Stimulated activated CD4-positive, alpha-beta T cell treated with anti-CD3 and anti-CD28 coated beads, Interleukin-4, amount 100 ng/mL, for 4 hours (primary cell): ENCODE data around the gene LYPD1.

Experiments
- DNase-seq, 2 experiments: peaks; one replicate each; pipeline ENCODE4 v3.0.0-alpha.2; 2020

The LYPD1 gene

DNA sequence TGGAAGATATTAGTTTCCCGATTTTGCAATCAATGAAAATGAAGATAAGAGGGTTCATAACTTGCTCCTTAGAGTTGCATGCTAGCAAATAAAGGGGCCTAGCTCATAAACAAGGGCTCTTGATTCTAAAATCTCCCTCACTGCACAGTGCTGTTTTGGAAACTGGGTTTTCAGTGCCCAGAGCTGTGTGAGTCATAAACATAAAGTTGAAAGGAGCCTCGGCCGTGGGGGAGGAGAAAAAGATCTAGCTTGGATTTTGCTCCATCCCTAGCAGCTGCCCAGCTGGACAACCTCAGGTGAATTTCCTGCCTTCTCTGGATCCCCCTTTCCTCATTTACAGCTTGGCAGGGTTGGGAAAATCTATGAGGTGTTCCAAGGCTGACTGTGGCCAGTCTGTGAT, 42.5 kb downstream of the LYPD1 start:
- DNase-seq: no peak

DNA sequence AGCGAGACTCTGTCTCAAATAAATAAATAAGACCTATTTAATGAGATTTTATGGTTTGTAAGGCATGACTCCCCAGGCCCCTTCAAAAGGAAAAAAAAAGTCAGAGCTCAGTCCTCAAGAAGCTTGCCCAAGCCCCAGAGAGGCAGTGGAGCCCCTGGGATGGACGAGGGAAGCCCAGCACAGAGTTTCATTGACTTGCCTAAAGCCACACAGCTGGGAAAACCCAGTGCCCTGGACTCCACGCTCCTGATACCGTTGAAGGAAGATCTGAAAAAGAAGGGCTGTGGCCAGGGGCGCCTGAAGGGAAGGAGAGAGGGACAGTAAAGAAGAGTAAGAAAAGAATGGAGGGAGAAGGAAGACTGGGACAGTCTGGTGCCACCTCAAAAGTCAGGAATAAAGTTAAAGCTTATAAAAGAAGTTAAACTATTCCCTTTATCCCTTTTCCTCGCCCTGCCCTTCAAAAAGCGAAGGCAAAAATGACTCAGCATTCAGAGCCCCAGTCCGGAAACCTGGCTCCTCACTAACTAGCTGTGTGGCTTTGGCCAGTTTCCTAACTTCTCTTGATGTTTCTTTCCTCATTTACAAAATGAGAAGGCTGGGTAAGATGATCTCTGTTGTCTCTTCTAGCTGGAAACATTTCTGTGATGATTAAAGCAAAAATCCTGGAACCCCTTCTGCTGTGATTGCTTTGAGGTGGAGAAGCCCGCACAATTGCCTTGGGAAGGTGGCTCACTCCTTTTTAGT, 46.7 kb downstream of the LYPD1 start:
- DNase-seq: no peak

DNA sequence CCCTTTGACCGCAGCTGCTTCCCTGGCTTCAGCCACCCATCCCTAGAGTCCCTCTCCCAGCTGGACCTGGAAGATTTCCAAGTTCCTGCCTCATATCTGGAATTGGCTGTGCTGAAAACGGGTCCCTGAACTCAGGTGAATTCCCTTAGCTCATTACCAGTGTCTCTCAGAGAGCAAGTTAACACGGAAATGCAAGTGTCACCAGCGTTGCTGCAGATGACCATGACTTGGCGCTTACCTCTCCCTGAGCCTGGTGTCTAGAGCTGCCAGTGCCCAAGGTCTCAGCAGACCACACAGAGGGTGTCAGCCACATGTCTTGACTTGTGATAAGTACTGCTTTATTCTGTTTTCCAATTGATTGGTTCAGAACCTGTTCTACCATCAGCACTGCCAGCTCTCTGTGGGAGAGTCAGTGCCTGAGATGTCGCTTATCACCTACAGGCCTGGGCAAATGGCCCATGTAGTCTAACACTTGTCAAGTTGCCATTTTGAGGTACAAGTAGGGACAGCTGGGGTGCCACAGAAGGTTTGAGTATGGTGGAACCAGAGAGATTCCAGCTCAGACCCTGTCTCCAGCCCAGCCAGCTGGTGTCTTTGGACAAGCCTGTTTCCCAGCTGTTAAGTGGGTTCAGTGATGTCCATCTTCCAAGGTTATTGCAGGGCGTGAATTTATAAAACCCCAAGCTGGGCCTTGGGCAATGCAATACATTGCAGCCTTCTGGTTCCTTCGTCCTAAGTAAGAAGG, 48.7 kb downstream of the LYPD1 start:
- no peak for DNase-seq

DNA sequence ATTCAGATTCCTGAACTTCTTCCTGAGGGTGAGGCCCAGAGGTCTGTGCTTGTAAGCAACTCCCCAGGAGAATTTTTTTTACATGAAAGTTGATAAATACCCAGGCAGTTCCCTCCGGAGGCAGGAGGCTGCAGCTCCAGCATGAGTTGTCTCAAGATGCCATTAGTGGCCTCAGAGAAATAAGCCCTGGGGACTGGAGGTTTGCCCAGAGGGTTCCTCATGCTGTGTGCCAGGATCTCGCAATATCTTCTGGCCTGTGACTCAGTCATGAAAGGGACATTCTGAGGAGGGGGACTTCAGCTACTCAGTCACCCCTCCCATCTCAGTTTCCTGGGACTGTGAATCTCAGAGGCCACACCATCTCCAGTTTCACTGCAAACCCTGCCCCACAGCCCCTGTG, 49.9 kb downstream of the LYPD1 start:
- no peak for DNase-seq

DNA sequence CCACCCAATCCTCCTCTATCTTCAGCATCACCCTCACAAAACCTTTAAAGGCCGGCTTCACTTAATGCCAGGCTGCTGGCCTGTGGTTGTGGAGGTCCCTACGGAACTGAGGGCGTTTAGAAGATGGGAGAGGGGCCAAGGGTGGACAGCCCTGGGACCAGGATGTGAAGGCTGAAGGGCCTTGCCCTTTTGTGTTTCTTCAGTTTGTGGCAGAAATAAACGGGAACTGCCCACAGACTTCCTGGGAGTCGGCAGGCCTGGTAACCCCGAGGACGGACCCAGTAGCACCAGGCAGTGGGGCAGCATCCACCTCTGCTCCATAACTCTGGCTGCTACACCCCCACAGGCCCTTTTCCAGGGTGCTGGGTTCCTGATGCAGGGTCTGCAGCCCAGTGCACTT, 51.3 kb downstream of the LYPD1 start:
- no peak for DNase-seq

DNA sequence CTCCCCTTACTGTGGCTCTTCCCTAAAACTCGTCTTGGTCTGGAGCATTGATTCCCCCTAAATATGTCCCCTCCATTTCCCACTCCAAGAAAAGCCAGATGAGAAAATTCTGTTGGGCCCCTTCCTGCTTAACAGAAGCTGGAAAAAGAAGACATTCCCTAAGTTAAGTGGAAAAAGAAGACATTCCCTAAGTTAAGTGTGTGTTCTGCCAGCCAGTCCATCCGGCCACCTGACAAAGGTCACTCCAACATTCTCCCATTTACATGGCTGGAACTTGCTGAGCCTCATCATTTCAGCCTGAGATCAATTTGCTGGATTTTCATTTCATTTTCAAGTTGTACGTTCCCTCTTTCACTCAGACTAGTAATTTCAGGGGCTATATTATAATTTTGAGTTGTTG, 52.0 kb downstream of the LYPD1 start:
- no peak for DNase-seq

DNA sequence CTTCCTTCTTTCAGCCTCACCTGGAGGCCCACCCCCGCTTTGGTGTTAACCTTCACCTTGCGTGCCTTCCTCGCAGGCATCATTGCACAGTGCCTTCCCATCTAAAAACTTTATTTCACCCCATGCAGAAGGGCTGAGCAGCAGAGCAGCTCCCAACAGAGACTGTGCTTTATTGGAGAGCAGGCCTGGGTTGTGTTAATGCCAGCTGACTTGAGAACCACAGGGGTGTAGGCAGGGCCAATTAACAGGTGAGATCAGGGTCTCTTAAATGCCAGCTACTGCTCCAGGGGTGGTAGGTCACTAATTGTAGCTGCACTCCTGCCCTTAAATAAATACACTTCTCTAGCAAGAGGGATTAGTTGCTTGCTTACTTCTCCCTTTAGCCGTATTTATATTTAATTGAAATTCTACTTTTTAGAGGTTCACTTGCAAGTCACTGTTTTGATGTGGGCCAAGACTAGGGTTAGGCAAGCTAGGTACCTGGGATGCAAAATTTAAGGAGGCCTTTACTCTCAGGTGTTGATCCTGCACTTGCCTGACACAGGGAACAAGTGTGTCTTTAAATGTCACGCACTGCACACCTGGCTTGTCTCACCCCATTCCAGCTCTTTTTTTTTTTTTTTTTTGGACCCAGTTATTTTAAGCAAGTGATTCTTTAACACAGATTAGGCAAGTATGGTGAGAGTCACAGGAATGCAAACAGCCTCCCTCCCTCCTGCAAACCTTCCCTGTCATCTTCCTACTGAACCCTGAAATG, 54.5 kb downstream of the LYPD1 start:
- DNase-seq: no peak

DNA sequence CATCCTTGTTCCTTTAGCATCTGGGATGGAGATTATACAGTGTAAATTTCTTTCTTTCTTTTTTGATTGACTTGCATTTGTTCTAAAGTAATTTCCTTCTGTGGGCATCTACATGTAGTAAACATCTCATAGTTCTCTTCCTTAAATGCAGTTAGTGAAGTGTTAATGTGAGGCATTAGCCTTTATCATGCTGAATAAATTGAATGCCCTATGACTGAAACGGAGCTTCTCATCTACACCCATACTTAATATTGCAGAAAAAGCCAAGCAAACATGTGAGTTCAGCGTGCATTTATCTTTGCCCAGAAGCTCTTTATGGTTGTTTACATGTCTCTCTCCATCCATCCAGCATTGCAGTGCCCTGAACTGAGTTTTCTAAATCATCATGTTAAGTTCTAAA, 58.3 kb downstream of the LYPD1 start:
- DNase-seq: no peak

DNA sequence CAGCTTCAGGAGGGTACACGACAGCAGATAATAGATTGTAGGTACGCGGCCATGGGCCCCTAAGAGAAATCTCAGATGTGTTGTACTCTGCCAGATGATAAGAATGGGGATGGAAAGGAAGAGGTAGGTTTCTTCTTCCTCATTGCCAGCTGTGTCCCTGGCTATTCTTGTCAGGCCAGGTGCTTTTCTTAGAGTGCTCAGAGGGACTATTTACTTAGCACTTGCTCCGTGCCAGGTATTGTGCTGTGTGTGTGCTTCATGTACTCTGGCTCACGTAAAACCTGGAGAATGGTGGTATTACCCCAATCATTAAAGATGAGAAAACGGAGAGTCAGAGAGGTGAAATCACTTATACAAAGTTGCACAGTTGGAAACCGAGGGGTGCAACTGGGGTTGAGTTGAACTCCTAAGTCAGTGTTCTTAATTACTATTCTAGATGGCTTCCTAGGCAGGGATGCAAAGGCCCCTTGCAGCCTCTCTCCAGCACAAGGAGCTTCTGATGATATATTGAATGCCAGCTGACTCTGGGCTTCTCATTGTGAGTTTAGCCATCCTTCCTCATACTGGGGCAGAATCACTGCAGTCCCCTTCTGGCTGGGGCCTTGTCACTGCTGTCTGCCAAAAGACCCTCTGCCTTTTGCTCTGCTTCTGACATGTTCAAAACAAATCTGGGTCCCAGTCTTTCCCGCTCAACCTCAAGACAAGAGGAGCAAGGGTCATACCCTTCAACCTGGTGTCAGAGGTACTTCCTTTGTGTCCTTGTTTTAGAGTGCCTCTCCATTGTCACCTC, 60.7 kb downstream of the LYPD1 start:
- no peak for DNase-seq

DNA sequence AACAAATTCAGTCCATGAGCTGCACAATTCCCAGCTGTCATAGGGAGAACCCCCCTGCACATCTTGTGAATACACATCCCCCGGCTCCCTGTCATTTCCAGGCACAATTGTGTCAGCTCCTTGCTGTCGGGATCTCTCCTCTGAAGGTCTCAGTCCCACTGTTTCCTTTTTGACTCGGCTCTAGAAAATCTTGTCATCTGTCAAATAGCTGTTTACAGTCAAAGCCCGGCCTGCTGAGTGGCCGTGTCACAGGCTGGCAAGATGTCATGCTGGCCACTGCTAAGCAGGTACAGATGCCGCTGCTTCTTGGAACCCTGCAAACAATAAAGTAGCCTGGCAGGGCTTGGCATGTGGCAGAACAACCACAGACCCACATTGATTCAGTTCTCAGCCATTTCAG, 61.7 kb downstream of the LYPD1 start:
- DNase-seq: no peak

DNA sequence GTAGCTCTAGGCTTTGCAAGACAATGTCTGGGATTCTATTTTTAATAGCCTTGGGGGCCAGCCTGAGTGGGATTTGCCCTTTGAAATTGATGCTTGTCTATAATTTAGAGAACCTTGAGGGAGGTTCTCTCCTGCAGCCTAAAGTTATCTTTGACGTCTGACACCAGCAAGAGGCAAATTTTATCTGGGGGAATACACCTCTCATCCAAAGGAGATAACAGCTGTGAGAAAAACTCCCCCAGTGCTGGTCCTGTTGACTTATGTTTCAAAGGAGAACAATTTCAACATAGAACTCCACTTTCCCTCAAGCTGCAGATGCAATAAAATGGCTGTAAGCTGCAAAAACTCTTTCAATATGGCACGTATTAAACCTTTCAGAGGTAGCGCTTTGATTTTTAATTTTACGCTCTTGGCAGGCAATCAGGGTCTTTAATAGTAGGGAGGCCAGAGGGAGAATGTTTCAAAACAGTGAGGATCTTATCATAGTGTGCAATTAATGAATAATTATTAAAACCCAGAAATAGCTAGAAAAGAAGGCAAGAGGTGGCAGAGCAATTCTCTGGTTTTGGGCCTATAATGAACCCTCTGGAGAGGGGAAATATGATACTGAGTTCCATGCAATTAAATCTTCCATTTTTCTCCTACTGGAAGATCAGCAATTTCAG, 62.4 kb downstream of the LYPD1 start:
- no peak for DNase-seq

DNA sequence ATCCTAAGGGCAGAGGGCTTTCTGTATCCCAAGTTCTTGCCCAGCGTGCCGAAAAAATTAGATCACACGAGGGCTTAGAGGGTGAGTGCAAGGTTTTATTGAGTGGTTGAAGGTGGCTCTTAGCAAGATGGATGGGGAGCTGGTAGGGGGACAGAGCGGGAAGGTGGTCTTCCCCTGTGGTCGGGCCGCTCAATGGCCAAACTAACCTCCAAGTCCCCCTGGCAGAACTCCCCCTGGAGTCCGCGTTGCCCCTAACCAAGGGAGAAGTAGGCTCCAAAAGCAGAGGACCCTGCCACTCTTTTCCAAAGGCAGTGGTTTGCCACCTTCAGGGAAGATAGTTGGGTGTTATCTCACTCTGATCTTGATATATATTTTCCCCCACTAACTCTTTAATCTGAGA, 63.4 kb downstream of the LYPD1 start:
- DNase-seq: no peak

DNA sequence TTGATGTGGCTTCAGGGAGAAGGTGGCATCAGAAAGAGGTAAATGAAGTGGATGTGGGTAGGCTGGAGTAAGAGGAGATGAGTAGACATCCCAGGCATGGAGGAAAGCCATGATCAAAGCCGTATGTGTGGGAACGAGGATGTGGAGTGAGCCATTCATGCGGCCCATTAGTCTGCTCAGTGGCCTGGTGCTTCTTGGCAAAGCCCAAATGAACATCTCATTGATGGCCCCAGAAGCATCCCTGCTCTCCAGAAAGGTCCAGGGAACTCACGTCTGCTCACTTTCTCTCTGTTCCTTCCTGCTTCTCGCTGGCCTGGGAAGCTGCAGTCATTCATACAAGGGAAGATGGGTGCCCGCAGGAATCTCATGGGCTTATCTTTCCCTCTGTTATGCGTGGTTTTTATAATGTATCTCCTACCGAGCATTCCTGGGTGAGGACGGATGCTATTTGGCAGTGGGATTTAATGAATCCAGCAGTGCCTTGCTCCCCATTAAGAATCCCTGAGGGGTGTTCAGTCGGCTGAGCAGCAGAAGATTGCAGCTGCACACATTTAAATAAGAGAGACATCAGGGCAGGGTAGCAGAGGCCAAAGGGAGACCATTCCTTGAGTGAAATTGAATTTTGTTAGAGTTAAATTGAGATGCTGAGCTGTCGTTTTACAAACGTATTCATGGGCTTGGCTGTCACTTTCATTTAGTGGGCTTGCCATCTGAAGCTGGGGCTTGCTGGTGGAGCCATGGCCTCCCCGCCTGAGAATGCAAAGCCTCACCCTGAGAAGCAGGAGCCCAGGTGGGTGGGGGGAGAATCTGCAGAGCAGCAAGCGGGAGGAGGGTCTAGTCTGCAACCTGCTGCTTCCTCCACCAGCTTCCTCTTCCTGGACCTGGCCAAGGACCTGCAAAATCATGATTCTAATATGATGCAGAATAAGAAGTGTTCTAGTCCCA, 64.5 kb downstream of the LYPD1 start:
- no peak for DNase-seq

DNA sequence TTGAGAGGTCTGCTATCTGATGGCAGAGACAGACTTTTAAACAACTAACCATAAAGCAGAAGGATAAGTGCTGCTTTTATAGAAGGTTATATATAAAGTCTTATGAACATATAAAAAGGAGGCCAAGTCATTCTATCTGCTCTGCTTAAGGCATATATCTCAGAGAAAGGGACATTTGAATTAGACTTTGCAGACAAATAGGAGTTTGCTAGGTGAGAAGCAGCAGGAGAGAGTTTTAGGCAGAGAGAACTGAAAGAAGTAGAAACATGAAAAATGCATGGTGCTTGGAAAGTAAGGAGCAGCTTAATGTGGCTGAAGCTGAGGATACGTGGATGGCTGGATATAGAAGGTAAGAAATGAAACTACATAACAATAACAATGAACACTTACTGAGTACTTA, 65.4 kb downstream of the LYPD1 start:
- no peak for DNase-seq

DNA sequence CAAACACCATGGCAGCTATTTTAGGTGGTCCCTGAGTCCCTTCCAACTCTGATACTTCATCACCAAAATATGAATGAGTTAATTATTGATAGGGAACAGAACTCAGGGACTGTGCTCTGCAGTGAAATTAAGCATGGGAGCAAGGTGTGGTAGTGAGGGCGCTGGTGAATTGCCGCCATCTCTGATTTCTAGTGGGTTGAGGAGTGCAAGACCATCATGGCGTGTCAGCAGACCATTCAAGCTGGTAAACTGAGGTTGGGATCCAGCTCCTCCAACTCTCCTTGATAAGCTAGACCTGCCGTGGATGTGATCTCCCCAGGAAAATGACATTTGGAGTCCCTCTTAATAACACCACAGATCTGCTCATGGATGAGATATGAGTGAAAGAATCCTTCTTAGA, 70.4 kb downstream of the LYPD1 start:
- DNase-seq: no peak

DNA sequence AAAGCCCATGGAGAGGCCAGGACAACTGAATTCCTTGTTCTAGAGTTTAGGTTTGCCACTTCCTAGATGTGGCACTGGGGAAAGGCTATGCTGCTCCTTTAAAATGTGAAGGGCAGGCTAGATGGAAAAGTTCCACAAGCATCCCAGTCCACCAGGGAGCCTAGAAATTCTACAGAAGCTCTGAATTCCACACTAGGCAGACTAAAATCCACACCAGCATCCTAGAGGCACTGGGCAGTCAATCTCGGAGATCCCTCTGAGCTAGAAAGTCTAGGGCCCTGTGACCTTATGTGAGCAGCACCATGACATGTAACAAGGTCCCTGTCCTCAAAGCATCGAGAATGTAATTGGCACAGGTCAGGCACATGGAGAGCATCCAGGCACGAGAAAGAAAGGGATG, 71.5 kb downstream of the LYPD1 start:
- DNase-seq: no peak

DNA sequence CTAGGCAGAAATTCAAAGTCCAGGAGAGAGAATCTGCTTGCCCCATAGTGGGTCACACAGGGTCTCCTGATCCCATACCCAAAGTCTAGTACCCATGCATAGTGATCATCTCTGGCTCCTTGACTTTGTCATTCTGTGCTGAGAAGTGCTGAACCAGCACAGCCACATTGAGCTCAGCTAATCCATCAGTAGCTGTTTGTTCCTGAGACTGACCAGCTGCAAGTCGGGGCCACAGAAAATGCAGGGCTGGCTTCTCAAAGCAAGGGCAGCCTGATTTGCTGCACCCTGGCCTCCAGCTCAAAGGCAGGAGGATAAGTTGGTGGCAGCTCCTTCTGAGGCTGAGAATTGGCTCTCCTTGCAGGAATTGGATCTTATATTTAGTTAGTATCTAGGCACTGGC, 72.2 kb downstream of the LYPD1 start:
- no peak for DNase-seq

DNA sequence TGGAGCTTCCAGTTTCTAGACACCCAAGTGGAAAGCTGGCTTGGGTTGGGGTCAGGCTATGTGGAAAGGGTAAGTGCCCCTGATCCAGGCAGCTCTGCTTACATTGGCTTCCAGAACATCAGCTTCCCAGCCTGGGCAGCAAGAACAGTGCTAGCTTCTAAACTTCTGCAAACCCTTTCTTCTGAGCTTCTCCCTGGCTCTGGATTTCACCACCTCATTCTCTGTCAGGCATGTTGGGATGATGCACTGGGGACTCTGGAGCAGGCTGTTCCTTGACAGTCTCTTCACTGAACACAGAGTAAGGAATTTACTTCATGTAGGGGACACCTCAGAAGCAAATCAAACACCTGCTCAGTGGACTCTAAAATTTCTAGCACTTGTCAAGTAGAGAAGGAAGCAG, 72.8 kb downstream of the LYPD1 start:
- no peak for DNase-seq

DNA sequence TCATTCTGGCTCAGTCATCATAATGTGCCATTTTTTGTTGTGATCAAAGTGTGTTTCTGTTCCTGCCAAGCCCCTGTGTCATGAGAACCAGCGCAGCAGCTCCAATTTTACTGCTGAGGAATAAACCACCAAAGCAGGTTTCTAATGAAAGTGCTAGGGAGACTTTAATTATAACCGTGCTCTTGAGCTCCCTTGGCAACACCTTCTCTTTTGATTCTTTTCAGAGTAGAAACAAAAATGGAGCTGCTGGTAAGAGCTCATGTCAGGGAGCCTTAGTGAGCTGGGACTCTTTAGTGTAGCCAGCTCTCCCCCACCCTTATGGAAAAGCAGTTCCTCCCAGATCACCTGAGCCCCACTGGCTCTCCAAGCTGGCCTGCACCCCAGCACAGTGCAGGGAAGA, 74.3 kb downstream of the LYPD1 start:
- DNase-seq: no peak

DNA sequence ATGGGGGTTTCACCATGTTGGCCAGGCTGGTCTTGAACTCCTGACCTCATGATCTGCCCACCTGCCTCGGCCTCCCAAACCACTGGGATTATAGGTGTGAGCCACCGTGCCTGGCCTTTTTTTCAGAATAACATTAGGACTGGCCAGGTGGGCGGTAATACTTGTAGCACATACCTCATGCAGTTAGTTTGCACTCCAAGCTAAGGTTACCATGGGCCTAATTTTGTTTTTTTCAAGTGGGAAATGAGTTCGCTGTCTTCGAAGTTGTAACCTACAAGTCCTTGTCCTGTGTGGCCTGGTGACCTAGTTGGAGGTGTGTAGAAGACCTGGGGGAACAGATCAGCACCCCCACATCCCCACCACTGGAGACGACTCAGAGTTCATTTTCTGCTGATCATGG, 74.8 kb downstream of the LYPD1 start:
- no peak for DNase-seq
